C4-2B (cell line): ENCODE data around the gene KRT38.

Experiments
- CTCF ChIP-seq: fragments of 450-650 bp; conservative IDR thresholded peaks from 2 replicates; pipeline ENCODE4 v1.5.1; 2017; ENCODE audit warnings: mild to moderate bottlenecking
- ZFX ChIP-seq: fragments of 450-650 bp; IDR thresholded peaks from 2 replicates; pipeline ENCODE4 v1.6.1; 2017

- no peak for TF ChIP-seq CTCF
- no peak for TF ChIP-seq ZFX
These were observed 27.6 kb upstream of the KRT38 start for GRCh38 chr17:41468346-41468745.
